Stimulated activated CD8-positive, alpha-beta memory T cell treated with anti-CD3 and anti-CD28 coated beads, Interleukin-7, amount 100 ng/mL, for 4 hours (primary cell): ENCODE measurements around the gene HACD2.

ENCODE experiments used
- DNase-seq, 2 donors: peaks; one replicate each; pipeline ENCODE4 v3.0.0-alpha.2; 2020; ENCODE audit warnings: low read depth in 2 of 2

Gene HACD2

GRCh38 chr3:123568875-123569274 lies 16.0 kb downstream of the HACD2 start:
- no peak for DNase-seq

- DNase-seq, result no peak
Observed at GRCh38 chr3:123568034-123568433, 16.8 kb downstream of the HACD2 start.

GRCh38 chr3:123564056-123564455 lies 20.8 kb downstream of the HACD2 start:
- no peak for DNase-seq

GRCh38 chr3:123562547-123562946 lies 22.3 kb downstream of the HACD2 start:
- no peak for DNase-seq

GRCh38 chr3:123561188-123561587 lies 23.7 kb downstream of the HACD2 start:
- DNase-seq, result no peak

GRCh38 chr3:123559040-123559861 lies 25.6 kb downstream of the HACD2 start:
- no peak for DNase-seq

GRCh38 chr3:123553536-123553935 lies 31.3 kb downstream of the HACD2 start:
- no peak for DNase-seq

GRCh38 chr3:123552768-123553167 lies 32.1 kb downstream of the HACD2 start:
- DNase-seq, result no peak

- no peak for DNase-seq
Observed at GRCh38 chr3:123552095-123552714, 32.6 kb downstream of the HACD2 start.

- DNase-seq, result no peak
Observed at GRCh38 chr3:123547881-123548519, 36.9 kb downstream of the HACD2 start.

GRCh38 chr3:123546133-123546755 lies 38.6 kb downstream of the HACD2 start:
- DNase-seq, result no peak

- no peak for DNase-seq
Observed at GRCh38 chr3:123543950-123544349, 40.9 kb downstream of the HACD2 start.

- no peak for DNase-seq
Observed at GRCh38 chr3:123540285-123540684, 44.6 kb downstream of the HACD2 start.

- DNase-seq, result no peak
Observed at GRCh38 chr3:123536153-123536895, 48.5 kb downstream of the HACD2 start.

GRCh38 chr3:123535580-123535979 lies 49.3 kb downstream of the HACD2 start:
- no peak for DNase-seq

GRCh38 chr3:123534264-123534663 lies 50.6 kb downstream of the HACD2 start:
- no peak for DNase-seq

GRCh38 chr3:123533554-123534159 lies 51.2 kb downstream of the HACD2 start:
- DNase-seq, result no peak

- DNase-seq, result no peak
Observed at GRCh38 chr3:123528130-123528529, 56.7 kb downstream of the HACD2 start.

GRCh38 chr3:123527046-123527445 lies 57.8 kb downstream of the HACD2 start:
- no peak for DNase-seq

GRCh38 chr3:123526474-123526873 lies 58.4 kb downstream of the HACD2 start:
- no peak for DNase-seq

GRCh38 chr3:123525433-123525832 lies 59.4 kb downstream of the HACD2 start:
- no peak for DNase-seq
